Measurements from ENCODE around the gene TOM1L1. TPM values are rescaled to one million over a fixed set of nuclear protein-coding genes. Genes with fewer than 3 reads are reported as not detected.
A peak's percentile ranks its signal among the peaks of the same experiment; 100 is the strongest.

The TOM1L1 gene
- total and polyA plus RNA-seq, 2 donors (not counting 1 experiment from before 2014, with no cell fraction given): 34.5 to 34.7 TPM

DNA sequence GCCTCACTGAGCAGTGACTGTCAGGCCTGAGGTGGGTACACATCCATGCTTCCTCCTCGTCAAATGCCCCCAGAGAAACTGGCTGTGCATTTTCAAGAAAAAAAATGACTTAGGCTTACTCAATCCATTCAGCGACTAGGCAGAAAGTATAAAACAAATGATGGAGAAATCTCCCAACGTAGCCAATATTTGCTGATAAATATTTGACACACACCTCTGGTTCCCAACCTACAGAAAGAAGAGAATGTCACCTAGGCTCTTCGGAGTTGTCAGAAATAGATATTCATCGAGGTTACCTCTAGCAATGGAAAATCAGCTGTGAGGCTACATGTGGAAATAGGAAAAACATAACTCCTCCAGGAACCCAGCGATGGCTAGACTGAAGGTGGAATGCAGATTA lies 12.4 kb upstream of the TOM1L1 start:
- no peak for DNase-seq (ENCODE audit: low read depth in 2 of 2)
- no peak overlapping the region for H3K9ac ChIP-seq (ENCODE audit: insufficient read depth, low read length)
- H3K27me3 ChIP-seq (ENCODE audit: control insufficient read depth, insufficient read depth, low read length): no peaks in the 10 kb centered on the region
- H3K4me2 ChIP-seq (ENCODE audit: extremely low read depth, insufficient read depth, low read length): no peak overlapping the region
- no peaks in the 10 kb centered on the region for H4K20me1 ChIP-seq (ENCODE audit: control insufficient read depth, extremely low read depth, insufficient read depth, low read length)
- H3K27ac ChIP-seq (ENCODE audit: insufficient read depth, low read length): no peak overlapping the region
- H3K9me3 ChIP-seq (ENCODE audit: control insufficient read depth, insufficient read depth, low read depth, low read length): no peaks in the 10 kb centered on the region
- H3K4me1 ChIP-seq (ENCODE audit: control insufficient read depth, extremely low read depth, insufficient read depth, low read length): no peaks in the 10 kb centered on the region
- H3K4me3 ChIP-seq (replicated peaks in 1 of 4; ENCODE audit: control extremely low read depth in 1 of 4, insufficient read depth in 1 of 4, low read depth in 3 of 4, low read length in 4 of 4): no peak overlapping the region
- no peak overlapping the region for H2AFZ ChIP-seq (ENCODE audit: low read length)
- H3K79me2 ChIP-seq (ENCODE audit: control insufficient read depth, insufficient read depth, low read length): no peaks in the 10 kb centered on the region
- H3K36me3 ChIP-seq (ENCODE audit: control insufficient read depth, insufficient read depth, low read length): no peaks in the 10 kb centered on the region
- no peak for TF ChIP-seq EZH2 (IDR thresholded peaks at IDR 0.05; ENCODE audit: low read length, missing control alignments)
- TF ChIP-seq, protein P1, sequence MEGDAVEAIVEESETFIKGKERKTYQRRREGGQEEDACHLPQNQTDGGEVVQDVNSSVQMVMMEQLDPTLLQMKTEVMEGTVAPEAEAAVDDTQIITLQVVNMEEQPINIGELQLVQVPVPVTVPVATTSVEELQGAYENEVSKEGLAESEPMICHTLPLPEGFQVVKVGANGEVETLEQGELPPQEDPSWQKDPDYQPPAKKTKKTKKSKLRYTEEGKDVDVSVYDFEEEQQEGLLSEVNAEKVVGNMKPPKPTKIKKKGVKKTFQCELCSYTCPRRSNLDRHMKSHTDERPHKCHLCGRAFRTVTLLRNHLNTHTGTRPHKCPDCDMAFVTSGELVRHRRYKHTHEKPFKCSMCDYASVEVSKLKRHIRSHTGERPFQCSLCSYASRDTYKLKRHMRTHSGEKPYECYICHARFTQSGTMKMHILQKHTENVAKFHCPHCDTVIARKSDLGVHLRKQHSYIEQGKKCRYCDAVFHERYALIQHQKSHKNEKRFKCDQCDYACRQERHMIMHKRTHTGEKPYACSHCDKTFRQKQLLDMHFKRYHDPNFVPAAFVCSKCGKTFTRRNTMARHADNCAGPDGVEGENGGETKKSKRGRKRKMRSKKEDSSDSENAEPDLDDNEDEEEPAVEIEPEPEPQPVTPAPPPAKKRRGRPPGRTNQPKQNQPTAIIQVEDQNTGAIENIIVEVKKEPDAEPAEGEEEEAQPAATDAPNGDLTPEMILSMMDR (conservative IDR thresholded peaks at IDR 0.05 in 1 of 2, IDR thresholded peaks at IDR 0.05 in 1 of 2; ENCODE audit: low read depth in 1 of 2, low read length in 2 of 2): no peak

GRCh38 chr17:54888981-54889380 lies 11.7 kb upstream of the TOM1L1 start:
- no peaks in the 10 kb centered on the region for H4K20me1 ChIP-seq (ENCODE audit: control insufficient read depth, extremely low read depth, insufficient read depth, low read length)
- no peaks in the 10 kb centered on the region for H3K4me1 ChIP-seq (ENCODE audit: control insufficient read depth, extremely low read depth, insufficient read depth, low read length)
- no peak overlapping the region for H3K4me2 ChIP-seq (ENCODE audit: extremely low read depth, insufficient read depth, low read length)

GRCh38 chr17:54891176-54891821 lies 9.4 kb upstream of the TOM1L1 start:
- H3K79me2 ChIP-seq (ENCODE audit: control insufficient read depth, insufficient read depth, low read length): no peaks in the 10 kb centered on the region
- H3K27ac ChIP-seq (ENCODE audit: insufficient read depth, low read length): no peak overlapping the region

More at GRCh38 chr17:54888981-54889380, 11.7 kb upstream of the TOM1L1 start:
- H3K36me3 ChIP-seq (ENCODE audit: control insufficient read depth, insufficient read depth, low read length): no peaks in the 10 kb centered on the region
- no peak overlapping the region for H3K27ac ChIP-seq (ENCODE audit: insufficient read depth, low read length)
- H3K9me3 ChIP-seq (ENCODE audit: control insufficient read depth, insufficient read depth, low read depth, low read length): no peaks in the 10 kb centered on the region
- H2AFZ ChIP-seq (ENCODE audit: low read length): no peak overlapping the region
- no peak for DNase-seq (ENCODE audit: low read depth in 2 of 2)
- H3K4me3 ChIP-seq (replicated peaks in 1 of 4; ENCODE audit: control extremely low read depth in 1 of 4, insufficient read depth in 1 of 4, low read depth in 3 of 4, low read length in 4 of 4): no peak overlapping the region
- H3K9ac ChIP-seq (ENCODE audit: insufficient read depth, low read length): no peak overlapping the region
- TF ChIP-seq, protein P1 (conservative IDR thresholded peaks at IDR 0.05 in 1 of 2, IDR thresholded peaks at IDR 0.05 in 1 of 2; ENCODE audit: low read depth in 1 of 2, low read length in 2 of 2): no peak
- TF ChIP-seq EZH2 (IDR thresholded peaks at IDR 0.05; ENCODE audit: low read length, missing control alignments): no peak
- H3K27me3 ChIP-seq (ENCODE audit: control insufficient read depth, insufficient read depth, low read length): no peaks in the 10 kb centered on the region
- H3K79me2 ChIP-seq (ENCODE audit: control insufficient read depth, insufficient read depth, low read length): no peaks in the 10 kb centered on the region

More at GRCh38 chr17:54891176-54891821, 9.4 kb upstream of the TOM1L1 start:
- Histone ChIP-seq H3K9ac (ENCODE audit: insufficient read depth, low read length) (no peak overlapping the region), H3K4me2 (ENCODE audit: extremely low read depth, insufficient read depth, low read length) (no peak overlapping the region), H3K27me3 (ENCODE audit: control insufficient read depth, insufficient read depth, low read length) (peaks cover 2% of the 10 kb centered on the region), H2AFZ (ENCODE audit: low read length) (no peak overlapping the region), H3K4me3 (replicated peaks in 1 of 4; ENCODE audit: control extremely low read depth in 1 of 4, insufficient read depth in 1 of 4, low read depth in 3 of 4, low read length in 4 of 4) (no peak overlapping the region), H4K20me1 (ENCODE audit: control insufficient read depth, extremely low read depth, insufficient read depth, low read length) (no peaks in the 10 kb centered on the region), H3K9me3 (ENCODE audit: control insufficient read depth, insufficient read depth, low read depth, low read length) (no peaks in the 10 kb centered on the region), H3K4me1 (ENCODE audit: control insufficient read depth, extremely low read depth, insufficient read depth, low read length) (no peaks in the 10 kb centered on the region), H3K36me3 (ENCODE audit: control insufficient read depth, insufficient read depth, low read length) (no peaks in the 10 kb centered on the region)
- peak; percentile 63 to 77 for DNase-seq (ENCODE audit: low read depth in 2 of 2)
- TF ChIP-seq, protein P1 (conservative IDR thresholded peaks at IDR 0.05 in 1 of 2, IDR thresholded peaks at IDR 0.05 in 1 of 2; ENCODE audit: low read depth in 1 of 2, low read length in 2 of 2): peak; percentile 35 to 49
- TF ChIP-seq EZH2 (IDR thresholded peaks at IDR 0.05; ENCODE audit: low read length, missing control alignments): no peak
